Caki2 (cell line): ENCODE results near the gene IQSEC1. TPM values are rescaled to one million over a fixed set of nuclear protein-coding genes. Genes with fewer than 3 reads are reported as not detected.

Source experiments
- total RNA-seq: library from RNA; depleted of rRNA; stranded (reverse); fragments of >200 nt; shearing (Covaris generic); gene quantifications from 2 replicates; pipeline ENCODE4 v1.2.3, GENCODE V29; 2014; ENCODE audit warnings: low replicate concordance; rRNA removed

IQSEC1 gene
- total RNA-seq, 1 experiment from 2014 or later: 3.2 TPM

Other genes starting within 250 kb of the IQSEC1 start
- gene RPL32, start 231.9 kb downstream of the IQSEC1 start, total RNA-seq: 1,005 and 1,130 TPM in 2 replicates